ENCODE measurements around the gene RNASEH1.

DNA sequence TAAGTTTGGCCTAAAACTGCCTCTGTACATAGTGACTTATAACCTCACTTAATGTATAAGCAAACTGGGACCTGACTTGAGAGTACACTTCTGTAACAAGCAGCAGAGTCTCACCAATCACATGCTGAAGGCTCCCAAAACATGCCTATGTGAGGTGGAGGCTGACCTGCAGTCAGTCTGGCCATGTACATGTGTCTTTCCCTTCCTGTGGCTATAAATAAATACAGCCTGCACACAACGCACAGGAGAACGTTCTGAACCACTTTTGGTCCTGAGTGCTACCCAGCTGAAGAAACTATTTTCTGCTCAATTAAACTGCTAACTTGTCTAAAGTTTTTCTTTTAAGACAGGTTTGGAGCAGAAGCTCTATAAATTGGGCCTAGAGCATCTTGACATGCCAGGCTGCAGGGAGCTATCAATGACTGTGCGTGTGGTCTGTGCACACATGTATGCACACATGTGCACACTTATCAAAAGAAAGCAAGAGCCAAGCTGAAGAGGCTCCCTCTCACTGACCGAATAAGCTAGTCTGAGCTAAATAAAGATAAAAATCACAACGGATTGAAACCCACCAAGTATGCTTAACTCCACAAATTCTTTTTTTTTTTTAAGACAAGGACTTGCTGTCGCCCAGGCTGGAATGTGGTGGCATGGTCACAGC, 15.0 kb downstream of the RNASEH1 start:
- no peak for TF ChIP-seq POLR2A (IDR thresholded peaks at IDR 0.05)
- TF ChIP-seq, protein P1, sequence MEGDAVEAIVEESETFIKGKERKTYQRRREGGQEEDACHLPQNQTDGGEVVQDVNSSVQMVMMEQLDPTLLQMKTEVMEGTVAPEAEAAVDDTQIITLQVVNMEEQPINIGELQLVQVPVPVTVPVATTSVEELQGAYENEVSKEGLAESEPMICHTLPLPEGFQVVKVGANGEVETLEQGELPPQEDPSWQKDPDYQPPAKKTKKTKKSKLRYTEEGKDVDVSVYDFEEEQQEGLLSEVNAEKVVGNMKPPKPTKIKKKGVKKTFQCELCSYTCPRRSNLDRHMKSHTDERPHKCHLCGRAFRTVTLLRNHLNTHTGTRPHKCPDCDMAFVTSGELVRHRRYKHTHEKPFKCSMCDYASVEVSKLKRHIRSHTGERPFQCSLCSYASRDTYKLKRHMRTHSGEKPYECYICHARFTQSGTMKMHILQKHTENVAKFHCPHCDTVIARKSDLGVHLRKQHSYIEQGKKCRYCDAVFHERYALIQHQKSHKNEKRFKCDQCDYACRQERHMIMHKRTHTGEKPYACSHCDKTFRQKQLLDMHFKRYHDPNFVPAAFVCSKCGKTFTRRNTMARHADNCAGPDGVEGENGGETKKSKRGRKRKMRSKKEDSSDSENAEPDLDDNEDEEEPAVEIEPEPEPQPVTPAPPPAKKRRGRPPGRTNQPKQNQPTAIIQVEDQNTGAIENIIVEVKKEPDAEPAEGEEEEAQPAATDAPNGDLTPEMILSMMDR (IDR thresholded peaks at IDR 0.05): no peak
